ENCODE data around the gene PUSL1. TPM values are rescaled to one million over a fixed set of nuclear protein-coding genes. Genes with fewer than 3 reads are reported as not detected.

Gene PUSL1
- polyA plus RNA-seq, 5 donors = 4.6 to 12.3 (median 6.4) TPM

- DNase-seq = no peak
Observed at GRCh38 chr1:1275836-1276235, 32.6 kb upstream of the PUSL1 start.

GRCh38 chr1:1278620-1279019, 29.8 kb upstream of the PUSL1 start:
- no peak for DNase-seq

DNA sequence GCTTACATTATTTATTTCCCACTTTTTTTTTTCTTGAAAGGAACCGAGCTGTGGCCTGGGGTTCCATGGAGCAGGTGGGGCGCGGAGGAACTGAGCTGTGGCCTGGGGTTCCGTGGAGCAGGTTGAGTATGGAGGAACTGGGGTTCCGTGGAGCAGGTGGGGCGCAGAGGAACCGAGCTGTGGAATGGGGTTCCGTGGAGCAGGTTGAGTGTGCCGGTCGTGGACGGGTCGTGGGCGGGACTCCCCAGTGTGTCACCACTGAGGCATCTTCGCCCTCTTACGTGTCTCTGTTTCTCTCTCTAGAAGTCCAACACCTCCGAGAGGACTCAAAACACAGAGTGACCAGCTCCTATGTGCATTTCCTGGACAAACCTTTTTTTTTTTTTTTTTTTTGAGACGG, 29.4 kb upstream of the PUSL1 start:
- DNase-seq = no peak

- DNase-seq = no peak
Observed at GRCh38 chr1:1280782-1281481, 27.5 kb upstream of the PUSL1 start.

- DNase-seq = no peak
Observed at GRCh38 chr1:1281533-1282321, 26.7 kb upstream of the PUSL1 start.

GRCh38 chr1:1282998-1283397, 25.4 kb upstream of the PUSL1 start:
- DNase-seq = no peak

- DNase-seq = no peak
Observed at GRCh38 chr1:1283821-1284220, 24.6 kb upstream of the PUSL1 start.

- no peak for DNase-seq
Observed at GRCh38 chr1:1284221-1285101, 23.9 kb upstream of the PUSL1 start.

GRCh38 chr1:1285102-1285571, 23.3 kb upstream of the PUSL1 start:
- no peak for DNase-seq

GRCh38 chr1:1285611-1286311, 22.6 kb upstream of the PUSL1 start:
- no peak for DNase-seq

GRCh38 chr1:1286313-1287261, 21.8 kb upstream of the PUSL1 start:
- no peak for DNase-seq

- no peak for DNase-seq
Observed at GRCh38 chr1:1287288-1288110, 20.9 kb upstream of the PUSL1 start.

- DNase-seq = no peak
Observed at GRCh38 chr1:1290238-1290731, 18.1 kb upstream of the PUSL1 start.

DNA sequence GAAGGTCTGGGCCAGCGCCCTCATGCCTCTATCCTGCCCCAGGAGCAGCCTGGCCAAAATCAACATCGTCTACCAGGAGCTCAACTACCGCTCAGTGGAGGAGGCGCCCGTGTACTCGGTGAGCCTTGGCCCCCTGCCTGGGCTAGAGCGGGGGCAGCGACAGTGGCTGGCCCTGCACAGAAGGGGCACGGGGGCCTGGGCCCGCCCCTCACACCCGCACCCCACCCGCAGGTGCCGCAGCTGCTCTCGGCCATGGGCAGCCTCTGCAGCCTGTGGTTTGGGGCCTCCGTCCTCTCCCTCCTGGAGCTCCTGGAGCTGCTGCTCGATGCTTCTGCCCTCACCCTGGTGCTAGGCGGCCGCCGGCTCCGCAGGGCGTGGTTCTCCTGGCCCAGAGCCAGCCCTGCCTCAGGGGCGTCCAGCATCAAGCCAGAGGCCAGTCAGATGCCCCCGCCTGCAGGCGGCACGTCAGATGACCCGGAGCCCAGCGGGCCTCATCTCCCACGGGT, 17.3 kb upstream of the PUSL1 start:
- no peak for DNase-seq

DNA sequence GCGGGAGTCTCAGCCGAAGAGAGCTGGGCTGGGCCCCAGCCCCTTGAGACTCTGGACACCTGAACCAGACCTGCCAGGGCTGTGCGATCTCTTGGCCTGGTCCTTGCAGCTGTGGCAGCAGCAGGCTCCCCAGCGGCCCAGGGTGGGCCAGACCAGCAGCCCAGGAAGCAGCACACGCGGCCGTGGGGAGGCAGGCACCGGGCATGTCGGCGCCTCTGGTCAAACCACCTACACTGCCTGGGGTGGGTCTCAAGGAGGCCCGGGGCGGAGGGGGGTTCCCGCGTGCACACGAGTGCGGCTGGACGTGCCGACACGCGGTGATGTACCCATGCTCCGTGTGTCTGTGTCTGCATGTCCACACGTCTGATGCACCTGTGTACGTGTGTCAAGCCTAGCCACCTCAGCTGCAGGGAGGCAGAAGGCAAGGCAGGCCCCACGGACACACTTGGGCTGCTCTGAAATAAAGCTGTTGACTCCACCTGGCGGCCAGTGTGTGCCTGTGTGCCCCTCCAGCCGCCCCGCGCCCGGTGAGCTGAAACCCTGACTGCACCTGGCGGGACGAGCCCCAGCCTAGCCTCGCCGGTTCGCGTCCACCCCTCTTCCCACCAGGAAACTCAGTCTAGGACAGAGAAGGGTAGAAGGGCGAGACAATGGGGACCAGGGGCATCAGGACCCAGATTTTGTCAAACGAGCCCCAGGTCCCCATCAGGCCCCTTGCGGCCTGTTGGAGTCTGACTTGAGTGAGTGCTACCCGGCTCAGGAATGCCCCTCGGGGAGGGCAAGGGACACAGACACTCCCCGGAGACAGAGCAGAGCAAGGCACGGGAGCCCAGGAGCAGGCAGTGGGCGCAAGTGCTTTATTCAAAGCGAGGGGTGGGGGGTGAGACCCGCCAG, 16.6 kb upstream of the PUSL1 start:
- DNase-seq = no peak

DNA sequence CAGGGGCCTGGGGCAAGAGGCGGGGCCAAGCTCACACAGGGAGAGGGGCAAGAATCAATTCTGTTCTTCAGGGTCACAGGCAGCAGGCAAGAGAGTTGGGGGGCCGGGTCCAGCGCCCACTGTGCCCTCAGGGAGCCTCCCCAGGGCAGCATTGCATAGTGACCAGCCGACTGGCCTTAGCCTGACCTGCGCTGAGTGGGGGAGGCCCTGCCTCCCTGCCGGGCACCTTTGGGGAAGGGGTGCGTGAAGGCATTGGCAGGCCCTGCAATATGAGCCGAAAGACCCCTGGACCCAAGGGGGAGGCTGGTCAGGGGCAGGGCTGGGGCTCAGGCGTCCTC, 16.0 kb upstream of the PUSL1 start:
- DNase-seq = no peak

- DNase-seq = no peak
Observed at GRCh38 chr1:1292851-1293250, 15.5 kb upstream of the PUSL1 start.

Data from right lung (tissue), 5 donors.